Astrocyte (in vitro differentiated cells and primary cell): Measurements from ENCODE around the gene PYHIN1. TPM values are rescaled to one million over a fixed set of nuclear protein-coding genes. Genes with fewer than 3 reads are reported as not detected.

Experiments used
- DNase-seq: peaks from one replicate; pipeline ENCODE4 v3.0.0-alpha.2; 2010; ENCODE audit warnings: low read depth
- FAIRE-seq: peaks from 2 replicates; lab custom pipeline; 2011; peaks lifted over from hg19 to GRCh38; lab: Jason Lieb, UNC
- H2AFZ ChIP-seq: 2 replicates; pipeline ENCODE4 v1.6.0; 2012; ENCODE audit warnings: low read depth, low read length, inconsistent platforms
- H3K27ac ChIP-seq: 2 replicates; pipeline ENCODE4 v1.5.1; 2011; ENCODE audit warnings: low read depth, low read length, inconsistent platforms
- H3K27me3 ChIP-seq: 2 replicates; pipeline ENCODE4 v1.6.0; 2011; ENCODE audit warnings: low read length, inconsistent platforms; ENCODE audit not compliant: insufficient read depth
- H3K36me3 ChIP-seq: 2 replicates; pipeline ENCODE4 v1.5.1; 2011; ENCODE audit warnings: low read length, inconsistent platforms; ENCODE audit not compliant: insufficient read depth
- H3K4me1 ChIP-seq: 2 replicates; pipeline ENCODE4 v1.5.1; 2011; ENCODE audit warnings: low read length, inconsistent platforms; ENCODE audit not compliant: insufficient read depth
- H3K4me2 ChIP-seq: 2 replicates; pipeline ENCODE4 v1.6.0; 2012; ENCODE audit warnings: low read length, inconsistent platforms
- H3K4me3 ChIP-seq: 2 replicates; pipeline ENCODE4 v1.5.1; 2011; ENCODE audit warnings: low read depth, mild to moderate bottlenecking, low read length, inconsistent platforms; ENCODE audit not compliant: insufficient read depth
- H3K79me2 ChIP-seq: 2 replicates; pipeline ENCODE4 v1.6.0; 2012; ENCODE audit warnings: mild to moderate bottlenecking, low read length, inconsistent platforms; ENCODE audit not compliant: insufficient read depth
- H3K9ac ChIP-seq: 2 replicates; pipeline ENCODE4 v1.6.0; 2012; ENCODE audit warnings: mild to moderate bottlenecking, low read length, inconsistent platforms
- H3K9me3 ChIP-seq: 2 replicates; pipeline ENCODE4 v1.5.1; 2012; ENCODE audit warnings: low read depth, mild to moderate bottlenecking, low read length, inconsistent platforms; ENCODE audit not compliant: insufficient read depth
- H4K20me1 ChIP-seq: 2 replicates; pipeline ENCODE4 v1.6.0; 2012; ENCODE audit warnings: low read length, inconsistent platforms; ENCODE audit not compliant: insufficient read depth
- H3K27ac Mint-ChIP-seq: one replicate; pipeline ENCODE4 v1.8.0; 2021; ENCODE audit warnings: mild to moderate bottlenecking, mixed read lengths; ENCODE audit not compliant: unreplicated experiment
- H3K27me3 Mint-ChIP-seq: one replicate; pipeline ENCODE4 v1.8.0; 2021; ENCODE audit warnings: low read depth, mixed read lengths; ENCODE audit not compliant: unreplicated experiment
- H3K36me3 Mint-ChIP-seq: one replicate; pipeline ENCODE4 v1.8.0; 2021; ENCODE audit warnings: low read depth, mixed read lengths; ENCODE audit not compliant: unreplicated experiment
- H3K4me1 Mint-ChIP-seq: one replicate; pipeline ENCODE4 v1.8.0; 2021; ENCODE audit warnings: low read depth, mixed read lengths; ENCODE audit not compliant: unreplicated experiment
- H3K4me3 Mint-ChIP-seq: one replicate; pipeline ENCODE4 v1.8.0; 2021; ENCODE audit warnings: mild to moderate bottlenecking, moderate library complexity, mixed read lengths; ENCODE audit not compliant: unreplicated experiment
- H3K9me3 Mint-ChIP-seq: one replicate; pipeline ENCODE4 v1.8.0; 2021; ENCODE audit warnings: mild to moderate bottlenecking, mixed read lengths; ENCODE audit not compliant: unreplicated experiment
- CTCF ChIP-seq: IDR thresholded peaks from 2 replicates; pipeline ENCODE4 v1.5.1; 2011; ENCODE audit warnings: low read depth, mild to moderate bottlenecking, inconsistent platforms, low read length, moderate library complexity; ENCODE audit not compliant: insufficient read depth
- EZH2 ChIP-seq: IDR thresholded peaks from 2 replicates; pipeline ENCODE4 v1.6.1; 2012; ENCODE audit warnings: mild to moderate bottlenecking, low read length, inconsistent platforms; ENCODE audit not compliant: insufficient read depth
- total RNA-seq: library from RNA; stranded (reverse); gene quantifications from 2 replicates; pipeline ENCODE4 v1.2.1, GENCODE V29; 2021

Gene PYHIN1
- total RNA-seq, 1 donor from 2014 or later: not detected

- no peak overlapping the region for H3K4me3 ChIP-seq
- no peaks in the 10 kb centered on the region for H3K4me1 ChIP-seq
- no peaks in the 10 kb centered on the region for H3K27me3 Mint-ChIP-seq
- H4K20me1 ChIP-seq: no peaks in the 10 kb centered on the region
- H3K27ac Mint-ChIP-seq: no peak overlapping the region
- H3K9me3 Mint-ChIP-seq: peaks cover 3% of the 10 kb centered on the region
- no peaks in the 10 kb centered on the region for H3K79me2 ChIP-seq
- H2AFZ ChIP-seq: no peak overlapping the region
- H3K27me3 ChIP-seq: no peaks in the 10 kb centered on the region
- no peaks in the 10 kb centered on the region for H3K4me1 Mint-ChIP-seq
- no peak overlapping the region for H3K4me2 ChIP-seq
- H3K9ac ChIP-seq: no peak overlapping the region
- no peaks in the 10 kb centered on the region for H3K36me3 Mint-ChIP-seq
- no peak overlapping the region for H3K4me3 Mint-ChIP-seq
- no peak for FAIRE-seq
- H3K27ac ChIP-seq: no peak overlapping the region
- TF ChIP-seq EZH2 (no peak), CTCF (no peak)
- DNase-seq: no peak
- H3K36me3 ChIP-seq: no peaks in the 10 kb centered on the region
- peaks cover 3% of the 10 kb centered on the region for H3K9me3 ChIP-seq
Observed at GRCh38 chr1:158951956-158952355, 20.6 kb downstream of the PYHIN1 start.

- Histone ChIP-seq H3K4me2 (no peak overlapping the region), H3K27me3 (no peaks in the 10 kb centered on the region), H3K9ac (no peak overlapping the region), H3K79me2 (no peaks in the 10 kb centered on the region), H3K36me3 (no peaks in the 10 kb centered on the region), H2AFZ (no peak overlapping the region), H4K20me1 (no peaks in the 10 kb centered on the region), H3K4me3 (no peak overlapping the region), H3K9me3 (peaks cover 3% of the 10 kb centered on the region), H3K27ac (no peak overlapping the region), H3K4me1 (no peaks in the 10 kb centered on the region)
- TF ChIP-seq CTCF: no peak
- TF ChIP-seq EZH2: no peak
- FAIRE-seq (no peak), DNase-seq (no peak)
- Mint-ChIP-seq H3K4me3 (no peak overlapping the region), H3K27ac (no peak overlapping the region), H3K36me3 (no peaks in the 10 kb centered on the region), H3K27me3 (no peaks in the 10 kb centered on the region), H3K9me3 (peaks cover 3% of the 10 kb centered on the region), H3K4me1 (no peaks in the 10 kb centered on the region)
Observed at GRCh38 chr1:158952416-158952815, 21.1 kb downstream of the PYHIN1 start.

- Mint-ChIP-seq H3K27me3 (peaks cover 9% of the 10 kb centered on the region), H3K36me3 (no peaks in the 10 kb centered on the region), H3K27ac (no peak overlapping the region), H3K9me3 (peaks cover 1% of the 10 kb centered on the region), H3K4me1 (no peaks in the 10 kb centered on the region), H3K4me3 (no peak overlapping the region)
- Histone ChIP-seq H3K27me3 (no peaks in the 10 kb centered on the region), H3K9me3 (no peaks in the 10 kb centered on the region), H3K4me1 (no peaks in the 10 kb centered on the region), H3K4me2 (no peak overlapping the region), H3K27ac (no peak overlapping the region), H4K20me1 (no peaks in the 10 kb centered on the region), H3K9ac (no peak overlapping the region), H2AFZ (no peak overlapping the region), H3K4me3 (no peak overlapping the region), H3K79me2 (no peaks in the 10 kb centered on the region), H3K36me3 (no peaks in the 10 kb centered on the region)
- FAIRE-seq (no peak), DNase-seq (no peak)
- TF ChIP-seq EZH2 (no peak), CTCF (no peak)
Observed at GRCh38 chr1:158961178-158961577, 29.8 kb downstream of the PYHIN1 start.
